Lower leg skin (tissue), 3 donors: ENCODE data around the gene SKIDA1.

Experiments used
- CTCF ChIP-seq, 3 donors: fragments of 450-650 bp; IDR thresholded peaks; one replicate each; pipeline ENCODE4 v1.5.1; 2016; ENCODE audit warnings: antibody characterized with exemption in 3 of 3, mild to moderate bottlenecking in 3 of 3, moderate library complexity in 2 of 3
- POLR2A ChIP-seq, 2 donors: fragments of 450-650 bp; IDR thresholded peaks; one replicate each; pipeline ENCODE4 v1.6.1; 2016 to 2017; ENCODE audit warnings: antibody characterized with exemption in 2 of 2, mild to moderate bottlenecking in 1 of 2, moderate library complexity in 1 of 2

DNA sequence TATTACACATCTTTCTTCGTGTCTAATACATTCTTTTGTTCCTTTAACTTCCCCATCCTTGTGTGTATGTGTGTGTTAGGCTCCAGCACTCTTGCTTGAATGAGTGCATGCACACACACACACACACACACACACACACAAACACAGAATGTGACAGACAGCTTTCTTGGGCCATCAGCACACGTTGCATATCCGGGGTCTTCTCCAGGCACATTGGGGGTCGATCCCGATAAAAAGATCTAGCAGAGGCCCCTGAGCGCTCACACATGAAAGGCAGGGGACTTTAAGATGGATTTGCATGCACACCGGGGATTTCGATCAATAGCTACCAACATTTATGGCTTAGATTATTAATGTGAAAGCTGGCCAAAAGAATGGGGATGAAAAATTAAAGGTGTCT is 4.5 kb downstream of the SKIDA1 start:
- no peak for TF ChIP-seq CTCF (IDR thresholded peaks at IDR 0.05)
- no peak for TF ChIP-seq POLR2A (IDR thresholded peaks at IDR 0.05)
